PC-3 (cell line): Measurements from ENCODE around the gene CHST11. TPM values are rescaled to one million over a fixed set of nuclear protein-coding genes. Genes with fewer than 3 reads are reported as not detected.
A peak's percentile ranks its signal among the peaks of the same experiment; 100 is the strongest.

Experiments
- ATAC-seq: fragments of 200-7000 bp; cut with Tn5 transposase; 2 replicates; pipeline ENCODE4 v1.9.1; 2020; ENCODE audit warnings: mild to moderate bottlenecking, moderate library complexity
- BruUV-seq: library from RNA; stranded (reverse); fragments of 400-500 nt; replicated peaks from 2 replicates; lab custom pipeline; 2021; lab: Mats Ljungman, UMichigan
- CTCF ChIA-PET: fragments of 300-600 bp; sonication (Branson Sonifier 250); formaldehyde crosslinking; loops from one replicate; lab custom pipeline; 2022; ENCODE audit warnings: antibody characterized with exemption; lab: Charles Lee
- POLR2A ChIA-PET: fragments of 300-600 bp; sonication (Branson Sonifier 250); formaldehyde crosslinking; loops from one replicate; lab custom pipeline; 2022; ENCODE audit warnings: antibody characterized with exemption; ENCODE audit not compliant: unreplicated experiment; lab: Charles Lee
- DNase-seq: peaks from one replicate; pipeline ENCODE4 v3.0.0-alpha.2; 2015
- H2AFZ ChIP-seq: fragments of 300-600 bp; sonication (generic); 2 replicates; pipeline ENCODE4 v1.6.0; 2016; ENCODE audit warnings: antibody characterized with exemption, low read length
- H3F3A ChIP-seq: fragments of 300-600 bp; sonication (generic); one replicate; pipeline ENCODE4 v1.6.0; 2017; ENCODE audit warnings: antibody characterized with exemption, low read length, control low read depth, mild to moderate bottlenecking; ENCODE audit not compliant: unreplicated experiment
- H3K27ac ChIP-seq: fragments of 300-600 bp; sonication (generic); 2 replicates; pipeline ENCODE4 v1.5.1; 2016; ENCODE audit warnings: mild to moderate bottlenecking, low read length
- H3K27me3 ChIP-seq: fragments of 300-600 bp; sonication (generic); 2 replicates; pipeline ENCODE4 v1.6.1; 2016; ENCODE audit warnings: low read length, mixed read lengths
- H3K36me3 ChIP-seq: fragments of 300-600 bp; sonication (generic); 2 replicates; pipeline ENCODE4 v1.6.1; 2016; ENCODE audit warnings: low read depth, mixed run types, low read length, mixed read lengths
- H3K4me1 ChIP-seq: fragments of 300-600 bp; sonication (generic); 2 replicates; pipeline ENCODE4 v1.5.1; 2016; ENCODE audit warnings: low read length; ENCODE audit not compliant: insufficient read depth
- H3K4me2 ChIP-seq: fragments of 300-600 bp; sonication (generic); 2 replicates; pipeline ENCODE4 v1.6.0; 2016; ENCODE audit warnings: low read length
- H3K4me3 ChIP-seq: fragments of 300-600 bp; sonication (generic); 2 replicates; pipeline ENCODE4 v1.5.1; 2016; ENCODE audit warnings: mild to moderate bottlenecking, low read length, mixed read lengths
- H3K79me2 ChIP-seq: fragments of 300-600 bp; sonication (generic); 2 replicates; pipeline ENCODE4 v1.6.1; 2017; ENCODE audit warnings: low read length, mixed read lengths
- H3K9ac ChIP-seq: fragments of 300-600 bp; sonication (generic); 2 replicates; pipeline ENCODE4 v1.6.0; 2016; ENCODE audit warnings: mild to moderate bottlenecking, low read length
- H3K9me2 ChIP-seq: fragments of 300-600 bp; sonication (generic); replicated peaks from 2 replicates; pipeline ENCODE4 v1.6.1; 2016; ENCODE audit warnings: mixed run types, low read length, mixed read lengths
- H3K9me3 ChIP-seq: fragments of 300-600 bp; sonication (generic); 2 replicates; pipeline ENCODE4 v1.6.1; 2016; ENCODE audit warnings: low read length, mixed read lengths
- H4K20me1 ChIP-seq: fragments of 300-600 bp; sonication (generic); 2 replicates; pipeline ENCODE4 v1.6.1; 2016; ENCODE audit warnings: low read length, mixed read lengths
- EZH2 ChIP-seq: fragments of 300-600 bp; sonication (generic); IDR thresholded peaks from one replicate; pipeline ENCODE4 v1.6.1; 2017; ENCODE audit warnings: antibody characterized with exemption, mild to moderate bottlenecking, low read length; ENCODE audit not compliant: unreplicated experiment
- EZH2phosphoT487 ChIP-seq: fragments of 300-600 bp; sonication (generic); IDR thresholded peaks from 2 replicates; pipeline ENCODE4 v1.6.1; 2018; ENCODE audit warnings: mild to moderate bottlenecking, antibody characterized with exemption, low read length, borderline replicate concordance
- intact Hi-C: fragments of 100-400 bp; cut with micrococcal nuclease; formaldehyde crosslinking; loops from 2 replicates; pipeline ENCODE4 v1.9.0; 2023
- total RNA-seq: library from RNA; depleted of rRNA; stranded (reverse); fragments of >200 nt; gene quantifications from 2 replicates; pipeline ENCODE4 v1.2.3, GENCODE V29; 2014
- TF ChIP-seq, protein P1 (sequence below): fragments of 300-600 bp; sonication (generic); conservative IDR thresholded peaks from 2 replicates; pipeline ENCODE4 v1.5.1; 2017; ENCODE audit warnings: antibody characterized with exemption, low read depth, mild to moderate bottlenecking, low read length

The CHST11 gene
- total RNA-seq, 1 experiment from 2014 or later, result 53.5 TPM

DNA sequence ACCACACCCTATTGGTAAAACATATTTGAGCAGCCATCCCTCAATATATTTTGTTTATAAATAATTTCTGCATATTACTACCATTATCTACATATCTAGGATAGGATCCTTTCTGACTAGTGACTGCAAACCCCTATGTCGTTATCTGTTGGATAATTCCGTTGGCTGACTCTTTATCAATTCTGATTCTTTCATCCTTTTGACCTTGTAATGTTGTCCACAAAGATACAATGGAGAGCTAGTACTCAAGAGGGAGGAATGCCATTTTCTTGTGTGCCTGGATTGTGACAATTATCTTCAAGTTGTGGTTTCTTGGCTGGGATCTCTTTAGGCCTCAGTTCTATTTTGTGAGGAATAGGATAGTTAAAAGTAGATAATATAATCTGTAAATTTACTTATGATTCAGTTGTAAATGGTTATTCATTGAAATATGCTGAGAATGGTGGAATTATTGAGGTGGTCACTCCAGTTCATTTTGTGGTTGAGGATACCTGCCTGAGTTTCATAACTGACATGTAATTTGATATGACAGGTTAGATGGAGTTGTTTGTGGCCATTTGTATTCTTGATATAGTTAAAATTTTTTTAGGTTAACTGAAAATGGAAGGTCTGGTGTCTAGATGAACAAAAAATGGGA lies 10.1 kb downstream of the CHST11 start:
- DNase-seq (peak; percentile 40), ATAC-seq (no peak)
- H3K9me2 ChIP-seq, result no peaks in the 10 kb centered on the region
- H3K4me1 ChIP-seq, result peaks cover 9% of the 10 kb centered on the region; the same call in 1 of the 2 replicates
- intact Hi-C loops, result no loop called here
- H3F3A ChIP-seq, result no peaks in the 10 kb centered on the region
- no TSS peak for BruUV-seq
- H4K20me1 ChIP-seq, result no peaks in the 10 kb centered on the region
- no peaks in the 10 kb centered on the region for H3K27me3 ChIP-seq
- peaks cover 57% of the 10 kb centered on the region for H3K79me2 ChIP-seq
- TF ChIP-seq EZH2phosphoT487, result no peak
- ChIA-PET CTCF (no interaction called here), POLR2A (no interaction called here)
- H3K4me2 ChIP-seq, result no peak overlapping the region
- H3K9me3 ChIP-seq, result no peaks in the 10 kb centered on the region
- no peak overlapping the region for H2AFZ ChIP-seq
- no peaks in the 10 kb centered on the region for H3K36me3 ChIP-seq
- no peak overlapping the region for H3K9ac ChIP-seq
- no peak overlapping the region for H3K27ac ChIP-seq
- H3K4me3 ChIP-seq, result no peak overlapping the region

- no peaks in the 10 kb centered on the region for H3K27me3 ChIP-seq
- DNase-seq (no peak), ATAC-seq (no peak)
- no peak overlapping the region for H3K4me3 ChIP-seq
- no peaks in the 10 kb centered on the region for H3F3A ChIP-seq
- no peaks in the 10 kb centered on the region for H4K20me1 ChIP-seq
- no TSS peak for BruUV-seq
- intact Hi-C loops, result no loop called here
- no peaks in the 10 kb centered on the region for H3K9me2 ChIP-seq
- ChIA-PET POLR2A (no interaction called here), CTCF (no interaction called here)
- H3K27ac ChIP-seq, result no peak overlapping the region
- H3K4me2 ChIP-seq, result no peak overlapping the region
- H3K36me3 ChIP-seq, result no peaks in the 10 kb centered on the region
- peaks cover 7% of the 10 kb centered on the region; the same call in 1 of the 2 replicates for H3K4me1 ChIP-seq
- no peak overlapping the region for H2AFZ ChIP-seq
- no peak overlapping the region for H3K9ac ChIP-seq
- no peaks in the 10 kb centered on the region for H3K9me3 ChIP-seq
- TF ChIP-seq EZH2 (no peak), EZH2phosphoT487 (no peak)
- TF ChIP-seq, protein P1, sequence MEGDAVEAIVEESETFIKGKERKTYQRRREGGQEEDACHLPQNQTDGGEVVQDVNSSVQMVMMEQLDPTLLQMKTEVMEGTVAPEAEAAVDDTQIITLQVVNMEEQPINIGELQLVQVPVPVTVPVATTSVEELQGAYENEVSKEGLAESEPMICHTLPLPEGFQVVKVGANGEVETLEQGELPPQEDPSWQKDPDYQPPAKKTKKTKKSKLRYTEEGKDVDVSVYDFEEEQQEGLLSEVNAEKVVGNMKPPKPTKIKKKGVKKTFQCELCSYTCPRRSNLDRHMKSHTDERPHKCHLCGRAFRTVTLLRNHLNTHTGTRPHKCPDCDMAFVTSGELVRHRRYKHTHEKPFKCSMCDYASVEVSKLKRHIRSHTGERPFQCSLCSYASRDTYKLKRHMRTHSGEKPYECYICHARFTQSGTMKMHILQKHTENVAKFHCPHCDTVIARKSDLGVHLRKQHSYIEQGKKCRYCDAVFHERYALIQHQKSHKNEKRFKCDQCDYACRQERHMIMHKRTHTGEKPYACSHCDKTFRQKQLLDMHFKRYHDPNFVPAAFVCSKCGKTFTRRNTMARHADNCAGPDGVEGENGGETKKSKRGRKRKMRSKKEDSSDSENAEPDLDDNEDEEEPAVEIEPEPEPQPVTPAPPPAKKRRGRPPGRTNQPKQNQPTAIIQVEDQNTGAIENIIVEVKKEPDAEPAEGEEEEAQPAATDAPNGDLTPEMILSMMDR, result no peak
- H3K79me2 ChIP-seq, result peaks cover 56% of the 10 kb centered on the region
These were observed 10.6 kb downstream of the CHST11 start for GRCh38 chr12:104467346-104467837.

- Histone ChIP-seq H3K27ac (no peak overlapping the region), H3F3A (no peaks in the 10 kb centered on the region), H4K20me1 (no peaks in the 10 kb centered on the region), H3K36me3 (no peaks in the 10 kb centered on the region), H2AFZ (no peak overlapping the region), H3K4me1 (no peaks in the 10 kb centered on the region), H3K79me2 (peaks cover 48% of the 10 kb centered on the region), H3K9me2 (no peaks in the 10 kb centered on the region), H3K9me3 (no peaks in the 10 kb centered on the region), H3K4me2 (no peak overlapping the region), H3K4me3 (no peak overlapping the region), H3K27me3 (no peaks in the 10 kb centered on the region), H3K9ac (no peak overlapping the region)
- intact Hi-C loops, result no loop called here
- no TSS peak for BruUV-seq
- TF ChIP-seq, protein P1, result no peak
- no peak for TF ChIP-seq EZH2
- TF ChIP-seq EZH2phosphoT487, result no peak
- ATAC-seq, result no peak
- no peak for DNase-seq
- POLR2A ChIA-PET, result no interaction called here
- CTCF ChIA-PET, result no interaction called here
These were observed 11.6 kb downstream of the CHST11 start for GRCh38 chr12:104468371-104468770.
